GM06990 (cell line): Measurements from ENCODE around the gene DSCAML1.

Experiments used
- DNase-seq: peaks from one replicate; pipeline ENCODE4 v3.0.0-alpha.2; 2011; ENCODE audit not compliant: insufficient read length; ENCODE audit errors: extremely low read depth
- H3K27me3 ChIP-seq: replicated peaks from 2 replicates; pipeline ENCODE4 v1.6.0; 2011; ENCODE audit warnings: low read length; ENCODE audit not compliant: control insufficient read depth, insufficient read depth
- H3K36me3 ChIP-seq: 2 replicates; pipeline ENCODE4 v1.5.1; 2011; ENCODE audit warnings: low read length; ENCODE audit not compliant: control insufficient read depth, insufficient read depth
- H3K4me3 ChIP-seq: replicated peaks from 2 replicates; pipeline ENCODE4 v1.5.1; 2011; ENCODE audit warnings: low read depth, mild to moderate bottlenecking, control low read depth, low read length
- CTCF ChIP-seq: IDR thresholded peaks from 2 replicates; pipeline ENCODE4 v1.5.1; 2011; ENCODE audit warnings: low read length, control low read depth, mild to moderate bottlenecking, inconsistent platforms; ENCODE audit not compliant: insufficient read depth, poor library complexity, severe bottlenecking

The DSCAML1 gene

GRCh38 chr11:117623831-117624271 is 173.2 kb downstream of the DSCAML1 start:
- no peak for TF ChIP-seq CTCF
- no peak overlapping the region for H3K4me3 ChIP-seq
- DNase-seq: no peak
- H3K27me3 ChIP-seq: peaks cover 3% of the 10 kb centered on the region; the same call in 1 of the 2 replicates
- H3K36me3 ChIP-seq: no peaks in the 10 kb centered on the region

GRCh38 chr11:117621226-117621625 is 175.8 kb downstream of the DSCAML1 start:
- DNase-seq: no peak
- H3K27me3 ChIP-seq: peaks cover 1% of the 10 kb centered on the region; the same call in 1 of the 2 replicates
- TF ChIP-seq CTCF: peak; percentile 78
- H3K4me3 ChIP-seq: no peak overlapping the region
- no peaks in the 10 kb centered on the region for H3K36me3 ChIP-seq

GRCh38 chr11:117620659-117621058 is 176.4 kb downstream of the DSCAML1 start:
- no peak for TF ChIP-seq CTCF

GRCh38 chr11:117620086-117620485 is 176.9 kb downstream of the DSCAML1 start:
- peaks cover 1% of the 10 kb centered on the region; the same call in 1 of the 2 replicates for H3K27me3 ChIP-seq
- H3K36me3 ChIP-seq: no peaks in the 10 kb centered on the region
- H3K4me3 ChIP-seq: no peak overlapping the region
- DNase-seq: no peak
- no peak for TF ChIP-seq CTCF

More at GRCh38 chr11:117620659-117621058, 176.4 kb downstream of the DSCAML1 start:
- Histone ChIP-seq H3K27me3 (peaks cover 1% of the 10 kb centered on the region; the same call in 1 of the 2 replicates), H3K36me3 (no peaks in the 10 kb centered on the region), H3K4me3 (no peak overlapping the region)
- DNase-seq: no peak

GRCh38 chr11:117619661-117620060 is 177.4 kb downstream of the DSCAML1 start:
- no peak for TF ChIP-seq CTCF
- Histone ChIP-seq H3K36me3 (no peaks in the 10 kb centered on the region), H3K4me3 (no peak overlapping the region), H3K27me3 (peaks cover 1% of the 10 kb centered on the region; the same call in 1 of the 2 replicates)
- no peak for DNase-seq

GRCh38 chr11:117618982-117619355 is 178.0 kb downstream of the DSCAML1 start:
- H3K36me3 ChIP-seq: no peaks in the 10 kb centered on the region
- H3K27me3 ChIP-seq: peaks cover 1% of the 10 kb centered on the region; the same call in 1 of the 2 replicates
- no peak overlapping the region for H3K4me3 ChIP-seq
- no peak for TF ChIP-seq CTCF
- DNase-seq: no peak
